HG02852 (cell line): ENCODE data around the gene TRIP10.
"Not testable (repeated sequence)": the region's sequence is repeated elsewhere in the genome, so short reads cannot be mapped to it uniquely, and the experiment has no call there.

Source experiments
- ATAC-seq: cut with Tn5 transposase; IDR thresholded peaks from one replicate; pipeline ENCODE4 v1.9.1; 2021; ENCODE audit warnings: mild to moderate bottlenecking, moderate library complexity; ENCODE audit not compliant: unreplicated experiment

Gene TRIP10

GRCh38 chr19:6765738-6766356, 26.4 kb downstream of the TRIP10 start:
- ATAC-seq = no peak

GRCh38 chr19:6766357-6767080, 27.0 kb downstream of the TRIP10 start:
- no peak for ATAC-seq

GRCh38 chr19:6767081-6767356, 27.5 kb downstream of the TRIP10 start:
- peak; percentile 21 for ATAC-seq

- ATAC-seq = peak; percentile 64
These were observed 28.1 kb downstream of the TRIP10 start, which contains the start of gene SH2D3A for GRCh38 chr19:6767357-6768235. Gene SH2D3A (minus strand): TSS chr19:6767435. CDS start chr19:6763748, 3,687 bp downstream.

- no peak for ATAC-seq
These were observed 28.8 kb downstream of the TRIP10 start for GRCh38 chr19:6768236-6768785.

- no peak for ATAC-seq
These were observed 29.6 kb downstream of the TRIP10 start for GRCh38 chr19:6769006-6769619.

- not testable (repeated sequence) for ATAC-seq
These were observed 32.2 kb downstream of the TRIP10 start for GRCh38 chr19:6771648-6772027.

GRCh38 chr19:6772028-6772865, 32.8 kb downstream of the TRIP10 start, which contains the start of gene VAV1:
Gene VAV1 (plus strand): TSS chr19:6772708. CDS start chr19:6772808, 100 bp downstream.
- no peak for ATAC-seq

- no peak for ATAC-seq
These were observed 33.4 kb downstream of the TRIP10 start for GRCh38 chr19:6772866-6773322.

GRCh38 chr19:6773323-6773931, 33.9 kb downstream of the TRIP10 start:
- ATAC-seq = peak; percentile 37

- ATAC-seq = no peak
These were observed 35.6 kb downstream of the TRIP10 start for GRCh38 chr19:6774821-6775707.

GRCh38 chr19:6776045-6776444, 36.6 kb downstream of the TRIP10 start:
- not testable (repeated sequence) for ATAC-seq

- no peak for ATAC-seq
These were observed 37.5 kb downstream of the TRIP10 start for GRCh38 chr19:6776999-6777398.

GRCh38 chr19:6777434-6777833, 38.0 kb downstream of the TRIP10 start:
- no peak for ATAC-seq

- no peak for ATAC-seq
These were observed 38.9 kb downstream of the TRIP10 start for GRCh38 chr19:6778386-6778785.

- ATAC-seq = no peak
These were observed 39.7 kb downstream of the TRIP10 start for GRCh38 chr19:6779206-6779605.

GRCh38 chr19:6787393-6787792, 47.9 kb downstream of the TRIP10 start:
- ATAC-seq = no peak

GRCh38 chr19:6788896-6789295, 49.4 kb downstream of the TRIP10 start:
- no peak for ATAC-seq
